ENCODE results near the gene TOR1B. TPM values are rescaled to one million over a fixed set of nuclear protein-coding genes. Genes with fewer than 3 reads are reported as not detected.
"Not testable (repeated sequence)": the region's sequence is repeated elsewhere in the genome, so short reads cannot be mapped to it uniquely, and the experiment has no call there.

TOR1B gene
- polyA plus RNA-seq, 1 donor from 2014 or later = 52.2 TPM

DNA sequence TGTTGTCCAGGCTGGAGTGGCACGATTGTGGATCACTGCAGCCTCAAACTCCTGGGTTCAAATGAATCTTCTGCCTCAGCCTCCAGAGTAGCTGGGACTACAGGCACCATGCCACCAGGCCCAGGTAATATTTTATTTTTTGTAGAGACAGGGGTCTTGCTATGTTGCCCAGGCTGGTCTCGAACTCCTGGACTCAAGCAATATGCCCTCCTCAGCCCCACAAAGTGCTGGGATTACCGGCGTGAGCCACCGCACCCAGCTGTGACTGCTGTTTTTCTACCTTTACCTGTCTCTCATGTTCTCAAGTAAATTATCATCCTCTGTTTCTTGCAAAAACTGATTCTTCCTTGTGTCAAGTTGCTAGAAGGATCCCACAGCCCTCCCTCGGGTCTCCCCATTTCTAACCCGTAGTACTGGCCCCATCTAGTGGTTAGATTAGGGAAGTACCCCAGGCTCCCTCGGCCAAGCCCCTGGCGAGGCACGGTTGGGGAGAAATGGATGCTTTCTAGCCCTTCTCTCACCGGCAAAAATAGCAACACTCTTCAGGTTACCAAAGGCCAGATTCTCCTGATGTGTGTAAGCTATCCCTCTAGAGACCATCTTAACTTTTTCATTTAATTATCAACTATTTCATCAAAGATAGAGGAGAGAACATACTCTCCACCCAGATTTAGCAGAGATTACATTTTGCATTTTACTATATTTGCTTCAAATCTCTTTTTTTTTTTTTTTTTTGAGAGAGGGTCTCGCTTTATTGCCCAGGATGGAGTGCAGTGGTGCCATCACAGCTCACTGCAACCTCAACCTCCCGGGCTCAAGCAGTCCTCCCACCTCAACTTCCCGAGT, 19.2 kb upstream of the TOR1B start:
- no peak overlapping the region for H2AFZ ChIP-seq (ENCODE audit: low read depth, low read length)
- no peak overlapping the region for H3K9ac ChIP-seq (ENCODE audit: low read length)

DNA sequence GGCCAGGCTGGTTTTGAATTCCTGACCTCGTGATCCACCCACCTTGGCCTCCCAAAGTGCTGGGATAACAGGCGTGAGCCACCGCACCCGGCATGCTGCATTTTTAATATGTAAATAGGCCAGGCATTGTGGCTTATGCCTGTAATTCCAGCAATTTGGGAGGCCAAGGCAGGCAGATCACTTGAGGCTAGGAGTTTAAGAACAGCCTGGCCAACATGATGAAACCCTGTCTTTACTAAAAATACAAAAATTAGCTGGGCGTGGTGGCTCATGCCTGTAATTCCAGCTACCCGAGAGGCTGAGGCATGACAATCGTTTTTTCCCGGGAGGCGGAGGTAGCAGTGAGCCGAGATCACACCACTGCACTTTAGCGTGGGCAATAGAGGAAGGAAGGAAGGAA, 18.0 kb upstream of the TOR1B start:
- H3F3A ChIP-seq (ENCODE audit: insufficient read depth, low read length, poor library complexity, severe bottlenecking); H3K9me3 ChIP-seq (ENCODE audit: low read length); H3K27ac ChIP-seq (ENCODE audit: low read length); H3K79me2 ChIP-seq (replicated peaks; ENCODE audit: insufficient read depth, low read length); H3K9me2 ChIP-seq (ENCODE audit: insufficient read depth, low read length); H4K20me1 ChIP-seq (ENCODE audit: insufficient read depth); H3K36me3 ChIP-seq (ENCODE audit: insufficient read depth, low read length); H3K4me3 ChIP-seq (ENCODE audit: low read length); H3K9ac ChIP-seq (ENCODE audit: low read length); H3K27me3 ChIP-seq (ENCODE audit: insufficient read depth, low read depth, low read length); H2AFZ ChIP-seq (ENCODE audit: low read depth, low read length); H3K4me2 ChIP-seq (ENCODE audit: low read length): not testable (repeated sequence)

More for the DNA sequence above, 19.2 kb upstream of the TOR1B start:
- Histone ChIP-seq H3K9me2 (ENCODE audit: insufficient read depth, low read length) (no peaks in the 10 kb centered on the region), H3K36me3 (ENCODE audit: insufficient read depth, low read length) (no peaks in the 10 kb centered on the region), H3K79me2 (replicated peaks; ENCODE audit: insufficient read depth, low read length) (no peaks in the 10 kb centered on the region), H3F3A (ENCODE audit: insufficient read depth, low read length, poor library complexity, severe bottlenecking) (no peaks in the 10 kb centered on the region), H3K27me3 (ENCODE audit: insufficient read depth, low read depth, low read length) (no peaks in the 10 kb centered on the region), H3K27ac (ENCODE audit: low read length) (no peak overlapping the region), H3K4me3 (ENCODE audit: low read length) (no peak overlapping the region), H4K20me1 (ENCODE audit: insufficient read depth) (no peaks in the 10 kb centered on the region), H3K9me3 (ENCODE audit: low read length) (no peaks in the 10 kb centered on the region), H3K4me2 (ENCODE audit: low read length) (no peak overlapping the region)
- TF ChIP-seq, protein P1, sequence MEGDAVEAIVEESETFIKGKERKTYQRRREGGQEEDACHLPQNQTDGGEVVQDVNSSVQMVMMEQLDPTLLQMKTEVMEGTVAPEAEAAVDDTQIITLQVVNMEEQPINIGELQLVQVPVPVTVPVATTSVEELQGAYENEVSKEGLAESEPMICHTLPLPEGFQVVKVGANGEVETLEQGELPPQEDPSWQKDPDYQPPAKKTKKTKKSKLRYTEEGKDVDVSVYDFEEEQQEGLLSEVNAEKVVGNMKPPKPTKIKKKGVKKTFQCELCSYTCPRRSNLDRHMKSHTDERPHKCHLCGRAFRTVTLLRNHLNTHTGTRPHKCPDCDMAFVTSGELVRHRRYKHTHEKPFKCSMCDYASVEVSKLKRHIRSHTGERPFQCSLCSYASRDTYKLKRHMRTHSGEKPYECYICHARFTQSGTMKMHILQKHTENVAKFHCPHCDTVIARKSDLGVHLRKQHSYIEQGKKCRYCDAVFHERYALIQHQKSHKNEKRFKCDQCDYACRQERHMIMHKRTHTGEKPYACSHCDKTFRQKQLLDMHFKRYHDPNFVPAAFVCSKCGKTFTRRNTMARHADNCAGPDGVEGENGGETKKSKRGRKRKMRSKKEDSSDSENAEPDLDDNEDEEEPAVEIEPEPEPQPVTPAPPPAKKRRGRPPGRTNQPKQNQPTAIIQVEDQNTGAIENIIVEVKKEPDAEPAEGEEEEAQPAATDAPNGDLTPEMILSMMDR (IDR thresholded peaks at IDR 0.05; ENCODE audit: poor library complexity, severe bottlenecking) = peak; percentile 91
- TF ChIP-seq EP300 (conservative IDR thresholded peaks at IDR 0.05; ENCODE audit: poor library complexity, severe bottlenecking) = no peak
- peak; percentile 93 for TF ChIP-seq SMC3 (conservative IDR thresholded peaks at IDR 0.05; ENCODE audit: poor library complexity)
- peak; percentile 93 for TF ChIP-seq RAD21 (conservative IDR thresholded peaks at IDR 0.05)

DNA sequence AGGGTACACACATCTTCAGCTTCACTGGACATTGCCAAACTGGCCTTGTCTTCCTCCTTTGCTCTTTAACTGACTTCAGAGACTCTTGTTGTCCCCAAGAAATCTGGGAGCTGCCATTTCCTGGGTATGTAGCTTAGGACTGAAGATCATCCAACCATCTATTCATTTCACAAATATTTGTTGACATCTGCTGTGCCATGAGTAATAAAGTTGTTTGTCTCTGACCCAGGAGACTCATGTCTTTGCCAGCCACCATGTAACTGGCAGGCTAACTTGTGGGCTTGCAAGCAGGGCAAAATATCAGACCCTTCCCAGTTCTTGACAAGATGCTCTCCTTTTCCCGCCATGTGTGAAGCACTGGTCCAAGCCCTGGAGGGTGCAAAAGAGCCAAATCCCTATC, 17.1 kb upstream of the TOR1B start:
- H3K36me3 ChIP-seq (ENCODE audit: insufficient read depth, low read length) = no peaks in the 10 kb centered on the region
- no peak overlapping the region for H2AFZ ChIP-seq (ENCODE audit: low read depth, low read length)
- no peak overlapping the region for H3K9ac ChIP-seq (ENCODE audit: low read length)
- H3F3A ChIP-seq (ENCODE audit: insufficient read depth, low read length, poor library complexity, severe bottlenecking) = no peaks in the 10 kb centered on the region
- H3K4me2 ChIP-seq (ENCODE audit: low read length) = no peak overlapping the region
- no peaks in the 10 kb centered on the region for H4K20me1 ChIP-seq (ENCODE audit: insufficient read depth)
- TF ChIP-seq RAD21 (conservative IDR thresholded peaks at IDR 0.05) (no peak), SMC3 (conservative IDR thresholded peaks at IDR 0.05; ENCODE audit: poor library complexity) (no peak), TAF1 (IDR thresholded peaks at IDR 0.05; ENCODE audit: low read depth) (no peak), POLR2AphosphoS5 (IDR thresholded peaks at IDR 0.05) (no peak), MXI1 (conservative IDR thresholded peaks at IDR 0.05; ENCODE audit: poor library complexity, severe bottlenecking) (no peak)
- TF ChIP-seq, protein P2, sequence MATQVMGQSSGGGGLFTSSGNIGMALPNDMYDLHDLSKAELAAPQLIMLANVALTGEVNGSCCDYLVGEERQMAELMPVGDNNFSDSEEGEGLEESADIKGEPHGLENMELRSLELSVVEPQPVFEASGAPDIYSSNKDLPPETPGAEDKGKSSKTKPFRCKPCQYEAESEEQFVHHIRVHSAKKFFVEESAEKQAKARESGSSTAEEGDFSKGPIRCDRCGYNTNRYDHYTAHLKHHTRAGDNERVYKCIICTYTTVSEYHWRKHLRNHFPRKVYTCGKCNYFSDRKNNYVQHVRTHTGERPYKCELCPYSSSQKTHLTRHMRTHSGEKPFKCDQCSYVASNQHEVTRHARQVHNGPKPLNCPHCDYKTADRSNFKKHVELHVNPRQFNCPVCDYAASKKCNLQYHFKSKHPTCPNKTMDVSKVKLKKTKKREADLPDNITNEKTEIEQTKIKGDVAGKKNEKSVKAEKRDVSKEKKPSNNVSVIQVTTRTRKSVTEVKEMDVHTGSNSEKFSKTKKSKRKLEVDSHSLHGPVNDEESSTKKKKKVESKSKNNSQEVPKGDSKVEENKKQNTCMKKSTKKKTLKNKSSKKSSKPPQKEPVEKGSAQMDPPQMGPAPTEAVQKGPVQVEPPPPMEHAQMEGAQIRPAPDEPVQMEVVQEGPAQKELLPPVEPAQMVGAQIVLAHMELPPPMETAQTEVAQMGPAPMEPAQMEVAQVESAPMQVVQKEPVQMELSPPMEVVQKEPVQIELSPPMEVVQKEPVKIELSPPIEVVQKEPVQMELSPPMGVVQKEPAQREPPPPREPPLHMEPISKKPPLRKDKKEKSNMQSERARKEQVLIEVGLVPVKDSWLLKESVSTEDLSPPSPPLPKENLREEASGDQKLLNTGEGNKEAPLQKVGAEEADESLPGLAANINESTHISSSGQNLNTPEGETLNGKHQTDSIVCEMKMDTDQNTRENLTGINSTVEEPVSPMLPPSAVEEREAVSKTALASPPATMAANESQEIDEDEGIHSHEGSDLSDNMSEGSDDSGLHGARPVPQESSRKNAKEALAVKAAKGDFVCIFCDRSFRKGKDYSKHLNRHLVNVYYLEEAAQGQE (IDR thresholded peaks at IDR 0.05; ENCODE audit: borderline replicate concordance) = no peak
- TF ChIP-seq, protein P1 (IDR thresholded peaks at IDR 0.05; ENCODE audit: poor library complexity, severe bottlenecking) = no peak
- no peaks in the 10 kb centered on the region for H3K9me2 ChIP-seq (ENCODE audit: insufficient read depth, low read length)
- no peaks in the 10 kb centered on the region for H3K9me3 ChIP-seq (ENCODE audit: low read length)
- no peaks in the 10 kb centered on the region for H3K79me2 ChIP-seq (replicated peaks; ENCODE audit: insufficient read depth, low read length)
- no peak overlapping the region for H3K4me3 ChIP-seq (ENCODE audit: low read length)
- H3K27me3 ChIP-seq (ENCODE audit: insufficient read depth, low read depth, low read length) = no peaks in the 10 kb centered on the region
- no peak overlapping the region for H3K27ac ChIP-seq (ENCODE audit: low read length)
